Activated CD8-positive, alpha-beta memory T cell treated with anti-CD3 and anti-CD28 coated beads, Interleukin-2, amount 50 U/mL, for 4 hours (primary cell): ENCODE results near the gene KHDRBS2.

Experiments used
- DNase-seq: peaks from one replicate; pipeline ENCODE4 v3.0.0-alpha.2; 2020

KHDRBS2 gene

GRCh38 chr6:62285612-62286469 is at the start of gene KHDRBS2:
Gene KHDRBS2 (minus strand): TSS chr6:62286225.
- no peak for DNase-seq

GRCh38 chr6:62328607-62329006 is 42.6 kb upstream of the KHDRBS2 start:
- no peak for DNase-seq

GRCh38 chr6:62324834-62325233 is 38.8 kb upstream of the KHDRBS2 start:
- no peak for DNase-seq

- no peak for DNase-seq
Observed at GRCh38 chr6:62323818-62324431, 37.9 kb upstream of the KHDRBS2 start.

GRCh38 chr6:62298745-62299392 is 12.8 kb upstream of the KHDRBS2 start:
- DNase-seq: no peak

GRCh38 chr6:62296541-62296940 is 10.5 kb upstream of the KHDRBS2 start:
- DNase-seq: no peak

- DNase-seq: no peak
Observed at GRCh38 chr6:62288974-62289373, 2.9 kb upstream of the KHDRBS2 start.

- DNase-seq: no peak
Observed at GRCh38 chr6:62288562-62288961, 2.5 kb upstream of the KHDRBS2 start.

GRCh38 chr6:62286470-62286843 is 432 bp upstream of the KHDRBS2 start:
- no peak for DNase-seq

GRCh38 chr6:62284725-62285124 is 1.3 kb downstream of the KHDRBS2 start:
- DNase-seq: no peak

- DNase-seq: no peak
Observed at GRCh38 chr6:62283796-62284411, 2.1 kb downstream of the KHDRBS2 start.

GRCh38 chr6:62283365-62283764 is 2.7 kb downstream of the KHDRBS2 start:
- DNase-seq: no peak

- DNase-seq: no peak
Observed at GRCh38 chr6:62280099-62280498, 5.9 kb downstream of the KHDRBS2 start.

GRCh38 chr6:62272114-62272513 is 13.9 kb downstream of the KHDRBS2 start:
- no peak for DNase-seq

GRCh38 chr6:62265906-62266525 is 20.0 kb downstream of the KHDRBS2 start:
- DNase-seq: no peak

- DNase-seq: no peak
Observed at GRCh38 chr6:62262283-62262682, 23.7 kb downstream of the KHDRBS2 start.

GRCh38 chr6:62246087-62246486 is 39.9 kb downstream of the KHDRBS2 start:
- no peak for DNase-seq

- DNase-seq: no peak
Observed at GRCh38 chr6:62236784-62237183, 49.2 kb downstream of the KHDRBS2 start.

GRCh38 chr6:62229231-62229630 is 56.8 kb downstream of the KHDRBS2 start:
- DNase-seq: no peak

GRCh38 chr6:62217866-62218265 is 68.2 kb downstream of the KHDRBS2 start:
- no peak for DNase-seq

- DNase-seq: no peak
Observed at GRCh38 chr6:62202078-62202477, 83.9 kb downstream of the KHDRBS2 start.

- no peak for DNase-seq
Observed at GRCh38 chr6:62192593-62192992, 93.4 kb downstream of the KHDRBS2 start.

- DNase-seq: no peak
Observed at GRCh38 chr6:62175195-62175594, 110.8 kb downstream of the KHDRBS2 start.
